GM18507 (cell line): ENCODE results near the gene ABHD16A.

Experiments
- DNase-seq: peaks from one replicate; pipeline ENCODE4 v3.0.0; 2011; ENCODE audit warnings: low read depth; ENCODE audit not compliant: insufficient read length; ENCODE audit errors: extremely low spot score
- FAIRE-seq: peaks from 2 replicates; lab custom pipeline; 2011; peaks lifted over from hg19 to GRCh38; lab: Jason Lieb, UNC

Gene ABHD16A

GRCh38 chr6:31665501-31666336, 37.4 kb downstream of the ABHD16A start, which contains the start of gene CSNK2B:
CSNK2B (plus strand) TSS chr6:31666080; CDS start chr6:31666832, 752 bp downstream.
- FAIRE-seq (peak; percentile 92), DNase-seq (peak; percentile 93)

- peak; percentile 62 for DNase-seq
- peak; percentile 89 for FAIRE-seq
Observed at GRCh38 chr6:31664790-31665500, 38.2 kb downstream of the ABHD16A start, which contains the start of gene GPANK1. GPANK1 (minus strand) TSS chr6:31664997; CDS start chr6:31664478, 519 bp downstream.

- FAIRE-seq, result no peak
Observed at GRCh38 chr6:31663961-31664789, 38.9 kb downstream of the ABHD16A start.

GRCh38 chr6:31663126-31663960, 39.8 kb downstream of the ABHD16A start:
- FAIRE-seq, result no peak
- DNase-seq, result no peak

More at GRCh38 chr6:31663961-31664789, 38.9 kb downstream of the ABHD16A start:
- no peak for DNase-seq

GRCh38 chr6:31662124-31662723, 40.9 kb downstream of the ABHD16A start:
- DNase-seq, result no peak
- no peak for FAIRE-seq

GRCh38 chr6:31661262-31662123, 41.6 kb downstream of the ABHD16A start:
- DNase-seq (no peak), FAIRE-seq (peak; percentile 41)

GRCh38 chr6:31660381-31661261, 42.5 kb downstream of the ABHD16A start, which contains the start of gene C6orf47:
C6orf47 (minus strand) TSS chr6:31660778; CDS start chr6:31659947, 831 bp downstream.
- FAIRE-seq (peak; percentile 73), DNase-seq (peak; percentile 58)

GRCh38 chr6:31659649-31660380, 43.3 kb downstream of the ABHD16A start:
- FAIRE-seq, result no peak
- no peak for DNase-seq

- FAIRE-seq (no peak), DNase-seq (no peak)
Observed at GRCh38 chr6:31658983-31659648, 44.0 kb downstream of the ABHD16A start.

GRCh38 chr6:31658158-31658688, 44.9 kb downstream of the ABHD16A start:
- FAIRE-seq, result no peak

GRCh38 chr6:31657406-31658157, 45.5 kb downstream of the ABHD16A start:
- FAIRE-seq, result no peak
- DNase-seq, result no peak

More at GRCh38 chr6:31658158-31658688, 44.9 kb downstream of the ABHD16A start:
- no peak for DNase-seq

- FAIRE-seq (no peak), DNase-seq (no peak)
Observed at GRCh38 chr6:31655349-31656237, 47.5 kb downstream of the ABHD16A start, which contains the start of gene APOM. APOM (plus strand) TSS chr6:31655894; CDS start chr6:31655967, 73 bp downstream.

- DNase-seq (no peak), FAIRE-seq (no peak)
Observed at GRCh38 chr6:31654574-31655348, 48.4 kb downstream of the ABHD16A start.
